Adrenal gland (tissue), 12 donors: Measurements from ENCODE around the gene OR2AK2. TPM values are rescaled to one million over a fixed set of nuclear protein-coding genes. Genes with fewer than 3 reads are reported as not detected.

Source experiments
- DNase-seq, 7 donors: peaks; one replicate each; pipeline ENCODE4 v3.0.0-alpha.2; 2019 to 2020
- H3K27ac ChIP-seq, 5 donors: fragments of 200-600 bp; sonication (generic) in 4 of 5; 1 replicate in 3 of 5; 2 replicates in 2 of 5; pipeline versions ENCODE4 v1.5.1 to v1.8.0; 2016 to 2020; ENCODE audit warnings: mild to moderate bottlenecking in 1 of 5
- H3K27me3 ChIP-seq: fragments of 200-600 bp; 2 replicates; pipeline ENCODE4 v1.8.0; 2021
- H3K36me3 ChIP-seq, 2 donors: fragments of 200-600 bp; replicated peaks in 1 of 2; 1 replicate in 1 of 2; 2 replicates in 1 of 2; pipeline versions ENCODE4 v1.5.1 to v1.8.0; 2018 to 2022
- H3K4me1 ChIP-seq, 2 donors: fragments of 200-600 bp; replicated peaks in 1 of 2; 1 replicate in 1 of 2; 2 replicates in 1 of 2; pipeline versions ENCODE4 v1.5.1 to v1.8.0; 2018 to 2021
- H3K4me3 ChIP-seq, 4 donors: fragments of 200-600 bp; sonication (generic) in 3 of 4; one replicate each; pipeline ENCODE4 v1.5.1; 2016 to 2018
- H3K9me3 ChIP-seq, 3 donors: fragments of 200-600 bp; sonication (generic) in 1 of 3; replicated peaks in 1 of 3; 1 replicate in 2 of 3; 2 replicates in 1 of 3; pipeline versions ENCODE4 v1.5.1 to v1.8.0; 2016 to 2021
- CTCF ChIP-seq, 6 experiments: fragments of 450-650 bp in 4 of 6; fragments of 200-600 bp in 2 of 6; sonication (generic) in 1 of 6; IDR thresholded peaks; 1 replicate in 5 of 6; 2 replicates in 1 of 6; pipeline versions ENCODE4 v1.5.1 to v1.8.0; 2016 to 2021; ENCODE audit warnings: antibody characterized with exemption in 6 of 6, mild to moderate bottlenecking in 2 of 6, moderate library complexity in 1 of 6
- POLR2A ChIP-seq, 2 donors: fragments of 450-650 bp; IDR thresholded peaks; one replicate each; pipeline ENCODE4 v1.6.1; 2017; ENCODE audit warnings: antibody characterized with exemption in 2 of 2, mild to moderate bottlenecking in 2 of 2, moderate library complexity in 1 of 2
- WGBS, 4 donors: extraction: QIAGEN DNeasy Blood & Tissue Kit in 2 of 4; methylation state at CpG; one replicate each; pipeline versions ENCODE4 v1.1.5 to v1.1.7; 2013 to 2017; 5-methylcytosine and 5-hydroxymethylcytosine counted together
- intact Hi-C, 2 donors: fragments of 100-400 bp; cut with DNase I; formaldehyde crosslinking; loops; one replicate each; pipeline versions ENCODE4 v1.14.1 to v1.15.0; 2022 to 2023
- polyA plus RNA-seq, 3 donors: library from polyadenylated mRNA; stranded (reverse); fragments of 200-250 nt in 2 of 3; fragments of 350-450 nt in 1 of 3; fragmentation: Illumina TruSeq in 1 of 3; extraction: RNeasy Lipid Tissue Mini Kit (QIAGEN cat#74804) in 1 of 3; gene quantifications; one replicate each; pipeline ENCODE4 v1.2.3, GENCODE V29; 2013 to 2014
- small RNA-seq, 2 donors: library from RNA; depleted of rRNA; stranded (forward); fragments of <200 nt; gene quantifications; one replicate each; pipeline ENCODE3, GENCODE V24; 2016
- total RNA-seq, 9 donors: library from RNA; depleted of rRNA in 4 of 9; stranded (reverse); fragments of >200 nt in 4 of 9; fragments of 120-200 nt in 1 of 9; fragmentation: NEBNext Ultra II Directional in 1 of 9; extraction: Animal tissue kit (Norgen Biotek cat#: 25700) in 1 of 9; gene quantifications; one replicate each; pipeline versions ENCODE4 v1.1.0 to v1.2.4, GENCODE V29; 2013 to 2023
- donor health status: healthy with polysubstance abuse.
- donor health status: Bipolar disorder and iron deficiency.
- donor health status: DM: yes; HTN: yes; CAD: no.
- donor health status: DM: no; HTN: no; CAD: no.
- donor health status: DM: no; HTN: no; CAD: no.
- donor health status: DM: yes; HTN: yes; CAD: no.

OR2AK2 gene
- total and polyA plus RNA-seq, 12 donors = 0.39 TPM; not detected in 11

GRCh38 chr1:248015803-248016202, 50.8 kb downstream of the OR2AK2 start:
- no peak overlapping the region for H3K27ac ChIP-seq
- H3K4me1 ChIP-seq = no peaks in the 10 kb centered on the region
- no peak overlapping the region for H3K4me3 ChIP-seq
- TF ChIP-seq CTCF (IDR thresholded peaks at IDR 0.05) = no peak
- TF ChIP-seq POLR2A (IDR thresholded peaks at IDR 0.05) = no peak
- no peak for DNase-seq
- intact Hi-C loops = no loop called here
- H3K27me3 ChIP-seq = no peaks in the 10 kb centered on the region
- no peaks in the 10 kb centered on the region for H3K36me3 ChIP-seq
- 41 to 69% (median 68%) methylated on average over 1 of the region's 1 CpG for WGBS, 4 donors
- H3K9me3 ChIP-seq = no peaks in the 10 kb centered on the region

Small RNAs within 50 kb of the gene (small RNA-seq; reads per million reads assigned to genes)
- 0 reads per million in 2 donors for gene RF00019

Other genes starting within 250 kb of the OR2AK2 start
- not detected for gene OR6F1, start 248.6 kb upstream of the OR2AK2 start, total RNA-seq
- not detected for gene OR6F1, start 248.6 kb upstream of the OR2AK2 start, polyA plus RNA-seq
- under 1 TPM in 2 of 9 donors, not detected in 7; 0.11 to 0.94 TPM for gene OR14K1, start 226.6 kb upstream of the OR2AK2 start, total RNA-seq
- gene OR14K1, start 226.6 kb upstream of the OR2AK2 start, polyA plus RNA-seq = not detected
- not detected for gene OR14A2, start 217.1 kb upstream of the OR2AK2 start, total RNA-seq
- not detected for gene OR14A2, start 217.1 kb upstream of the OR2AK2 start, polyA plus RNA-seq
- not detected for gene OR1C1, start 204.7 kb upstream of the OR2AK2 start, total RNA-seq
- gene OR1C1, start 204.7 kb upstream of the OR2AK2 start, polyA plus RNA-seq = not detected
- not detected for gene OR14A16, start 141.1 kb upstream of the OR2AK2 start, total RNA-seq
- not detected for gene OR14A16, start 141.1 kb upstream of the OR2AK2 start, polyA plus RNA-seq
- not detected for gene OR11L1, start 123.3 kb upstream of the OR2AK2 start, total RNA-seq
- gene OR11L1, start 123.3 kb upstream of the OR2AK2 start, polyA plus RNA-seq = not detected
- gene TRIM58, start 108.0 kb upstream of the OR2AK2 start, total RNA-seq = 1 to 10 TPM in 2 of 9 donors, under 1 TPM in 6, not detected in 1; 0.49 to 8.0 (median 0.68) TPM
- under 1 TPM; 0.08 to 0.40 (median 0.10) TPM for gene TRIM58, start 108.0 kb upstream of the OR2AK2 start, polyA plus RNA-seq
- 1 to 10 TPM in 2 of 9 donors, under 1 TPM in 1, not detected in 6; 1.00 to 2.5 (median 1.1) TPM for gene OR2W3, start 69.6 kb upstream of the OR2AK2 start, total RNA-seq
- under 1 TPM in 1 of 3 donors, not detected in 2; 0.20 TPM for gene OR2W3, start 69.6 kb upstream of the OR2AK2 start, polyA plus RNA-seq
- gene OR2T8, start 45.0 kb upstream of the OR2AK2 start, total RNA-seq = not detected
- not detected for gene OR2T8, start 45.0 kb upstream of the OR2AK2 start, polyA plus RNA-seq
- gene OR2AJ1, start 40.3 kb upstream of the OR2AK2 start, total RNA-seq = under 1 TPM in 1 of 9 donors, not detected in 8; 0.33 TPM
- gene OR2AJ1, start 40.3 kb upstream of the OR2AK2 start, polyA plus RNA-seq = not detected
- under 1 TPM in 1 of 9 donors, not detected in 8; 0.67 TPM for gene OR2L8, start 16.4 kb upstream of the OR2AK2 start, total RNA-seq
- gene OR2L8, start 16.4 kb upstream of the OR2AK2 start, polyA plus RNA-seq = not detected
- under 1 TPM in 2 of 9 donors, not detected in 7; 0.22 to 0.34 TPM for gene OR2L5, start 48.4 kb downstream of the OR2AK2 start, total RNA-seq
- gene OR2L5, start 48.4 kb downstream of the OR2AK2 start, polyA plus RNA-seq = not detected
- 1 to 10 TPM in 1 of 9 donors, under 1 TPM in 3, not detected in 5; 0.04 to 1.0 (median 0.39) TPM for gene OR2L2, start 64.8 kb downstream of the OR2AK2 start, total RNA-seq
- gene OR2L2, start 64.8 kb downstream of the OR2AK2 start, polyA plus RNA-seq = under 1 TPM in 1 of 3 donors, not detected in 2; 0.08 TPM
- under 1 TPM in 1 of 9 donors, not detected in 8; 0.17 TPM for gene OR2L3, start 81.6 kb downstream of the OR2AK2 start, total RNA-seq
- gene OR2L3, start 81.6 kb downstream of the OR2AK2 start, polyA plus RNA-seq = not detected
- gene OR2L13, start 130.0 kb downstream of the OR2AK2 start, total RNA-seq = 1 to 10 TPM in 1 of 9 donors, under 1 TPM in 3, not detected in 5; 0.14 to 1.3 (median 0.37) TPM
- gene OR2L13, start 130.0 kb downstream of the OR2AK2 start, polyA plus RNA-seq = under 1 TPM; 0.07 to 0.46 (median 0.16) TPM
- gene OR2M5, start 179.9 kb downstream of the OR2AK2 start, total RNA-seq = not detected
- gene OR2M5, start 179.9 kb downstream of the OR2AK2 start, polyA plus RNA-seq = not detected
- under 1 TPM in 1 of 9 donors, not detected in 8; 0.98 TPM for gene OR2M2, start 209.6 kb downstream of the OR2AK2 start, total RNA-seq
- gene OR2M2, start 209.6 kb downstream of the OR2AK2 start, polyA plus RNA-seq = not detected
- gene OR2M3, start 232.0 kb downstream of the OR2AK2 start, total RNA-seq = under 1 TPM in 2 of 9 donors, not detected in 7; 0.03 to 0.04 TPM
- not detected for gene OR2M3, start 232.0 kb downstream of the OR2AK2 start, polyA plus RNA-seq